HG03442 (cell line): ENCODE measurements around the gene ITCH.
"Not testable (repeated sequence)": the region's sequence is repeated elsewhere in the genome, so short reads cannot be mapped to it uniquely, and the experiment has no call there.

Experiments used
- ATAC-seq: cut with Tn5 transposase; IDR thresholded peaks from one replicate; pipeline ENCODE4 v1.9.1; 2021; ENCODE audit warnings: mild to moderate bottlenecking, moderate library complexity; ENCODE audit not compliant: unreplicated experiment

The ITCH gene

GRCh38 chr20:34497596-34497995 lies 134.5 kb downstream of the ITCH start:
- ATAC-seq: not testable (repeated sequence)

DNA sequence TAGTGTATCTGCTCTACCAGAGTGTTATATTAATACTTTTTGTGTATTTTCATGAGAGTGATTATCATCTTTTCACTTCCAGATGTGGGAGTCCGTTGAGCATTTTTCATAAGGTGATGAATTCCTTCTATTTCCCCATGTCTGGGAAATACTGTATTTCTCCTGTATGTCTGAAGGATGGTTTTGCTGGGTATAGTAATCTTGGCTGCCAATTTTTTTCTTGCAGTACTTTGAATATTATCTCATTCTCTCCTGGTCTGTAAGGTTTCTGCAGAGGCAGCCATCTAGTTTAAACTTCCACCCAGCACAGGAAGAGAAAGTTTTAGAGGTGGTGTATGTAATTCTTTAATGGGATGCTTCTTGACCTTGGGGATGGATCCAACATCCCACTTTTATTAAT lies 137.8 kb downstream of the ITCH start:
- no peak for ATAC-seq

- no peak for ATAC-seq
Observed at GRCh38 chr20:34506480-34506879, 143.4 kb downstream of the ITCH start.

DNA sequence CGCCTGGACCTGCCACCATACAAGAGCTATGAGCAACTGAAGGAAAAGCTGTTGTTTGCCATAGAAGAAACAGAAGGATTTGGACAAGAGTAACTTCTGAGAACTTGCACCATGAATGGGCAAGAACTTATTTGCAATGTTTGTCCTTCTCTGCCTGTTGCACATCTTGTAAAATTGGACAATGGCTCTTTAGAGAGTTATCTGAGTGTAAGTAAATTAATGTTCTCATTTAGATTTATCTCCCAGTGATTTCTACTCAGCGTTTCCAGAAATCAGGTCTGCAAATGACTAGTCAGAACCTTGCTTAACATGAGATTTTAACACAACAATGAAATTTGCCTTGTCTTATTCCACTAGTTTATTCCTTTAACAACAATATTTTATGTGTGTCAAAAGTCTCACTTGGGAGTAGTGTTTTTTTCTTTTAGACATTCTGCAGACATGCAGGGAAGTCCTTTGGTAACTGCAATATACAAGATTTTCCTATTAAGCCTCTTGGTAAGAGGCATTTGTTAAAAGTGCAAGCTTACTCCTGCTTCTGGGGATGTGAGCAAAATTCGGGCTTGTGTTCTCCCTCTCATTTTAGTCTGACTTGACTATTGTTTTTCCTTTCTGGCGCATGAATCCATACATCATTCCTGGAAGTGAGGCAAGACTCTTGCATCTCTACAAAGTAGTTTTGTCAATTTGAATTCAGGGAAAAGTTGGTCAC lies 144.8 kb downstream of the ITCH start:
- ATAC-seq: no peak

- no peak for ATAC-seq
Observed at GRCh38 chr20:34510575-34510974, 147.5 kb downstream of the ITCH start.

GRCh38 chr20:34511891-34512265 lies 148.8 kb downstream of the ITCH start:
- no peak for ATAC-seq

GRCh38 chr20:34512266-34512954 lies 149.3 kb downstream of the ITCH start:
- no peak for ATAC-seq

DNA sequence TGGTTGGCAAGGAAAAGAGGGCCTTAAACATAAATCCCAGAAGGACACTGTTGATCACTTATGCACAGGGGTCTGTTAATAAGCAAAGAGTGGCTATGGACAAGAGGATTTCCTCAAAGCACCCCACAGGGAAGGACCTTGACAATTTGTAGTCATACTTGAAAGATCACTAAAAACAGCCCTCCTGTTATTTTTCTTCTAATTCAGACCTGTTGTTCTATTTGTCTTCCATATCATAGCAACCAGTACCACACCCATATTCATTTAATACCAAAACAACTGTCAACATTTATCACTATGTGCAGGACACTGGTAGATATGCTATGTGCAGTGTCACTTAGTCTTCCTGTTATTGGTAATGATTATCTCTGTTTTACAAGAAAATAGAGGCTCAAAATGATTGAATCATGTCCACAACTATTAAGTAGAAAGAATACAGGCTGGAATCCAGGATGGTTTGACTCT lies 149.9 kb downstream of the ITCH start:
- no peak for ATAC-seq

DNA sequence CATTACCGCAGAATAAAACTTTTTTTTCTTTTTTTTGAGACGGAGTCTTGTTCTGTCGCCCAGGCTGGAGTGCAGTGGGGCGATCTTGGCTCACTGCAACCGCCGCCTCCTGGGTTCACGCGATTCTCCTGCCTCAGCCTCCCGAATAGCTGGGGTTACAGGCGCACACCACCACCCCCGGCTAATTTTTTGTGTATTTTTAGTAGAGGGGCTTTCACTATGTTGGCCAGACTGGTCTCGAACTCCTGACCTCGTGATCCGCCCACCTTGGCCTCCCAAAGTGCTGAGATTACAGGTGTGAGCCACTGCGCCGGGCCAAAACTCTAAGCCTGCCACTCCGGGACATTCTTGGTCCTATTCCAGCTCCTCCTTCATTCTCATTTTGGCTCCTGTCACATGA lies 151.0 kb downstream of the ITCH start:
- ATAC-seq: not testable (repeated sequence)

DNA sequence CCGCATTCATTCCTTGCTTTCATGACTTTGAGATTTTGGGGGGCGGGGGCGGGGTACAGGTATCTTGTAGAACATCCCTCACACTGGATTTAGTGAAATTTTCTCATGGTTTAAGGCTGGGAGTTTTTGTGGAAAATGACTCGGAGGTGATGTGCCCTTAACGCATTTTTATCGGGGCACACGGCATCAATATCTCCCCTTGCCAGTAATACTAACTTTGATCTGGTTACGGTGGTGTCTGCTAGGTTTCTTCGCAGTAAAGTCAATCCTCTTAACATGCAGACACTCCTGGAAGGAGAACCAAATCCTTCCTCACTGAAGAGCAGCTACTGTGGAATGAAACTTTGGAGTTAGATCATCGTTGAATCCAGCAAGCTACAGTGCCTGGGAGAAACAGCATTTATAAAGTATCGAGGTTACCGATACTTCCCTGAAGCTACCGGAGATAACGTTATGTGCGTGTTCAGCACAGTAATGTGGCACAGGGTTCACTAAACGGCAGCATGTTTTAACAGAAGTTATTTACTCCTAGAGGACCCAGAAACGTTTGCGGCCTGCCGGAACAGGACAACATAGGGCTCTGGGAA lies 151.9 kb downstream of the ITCH start:
- no peak for ATAC-seq

DNA sequence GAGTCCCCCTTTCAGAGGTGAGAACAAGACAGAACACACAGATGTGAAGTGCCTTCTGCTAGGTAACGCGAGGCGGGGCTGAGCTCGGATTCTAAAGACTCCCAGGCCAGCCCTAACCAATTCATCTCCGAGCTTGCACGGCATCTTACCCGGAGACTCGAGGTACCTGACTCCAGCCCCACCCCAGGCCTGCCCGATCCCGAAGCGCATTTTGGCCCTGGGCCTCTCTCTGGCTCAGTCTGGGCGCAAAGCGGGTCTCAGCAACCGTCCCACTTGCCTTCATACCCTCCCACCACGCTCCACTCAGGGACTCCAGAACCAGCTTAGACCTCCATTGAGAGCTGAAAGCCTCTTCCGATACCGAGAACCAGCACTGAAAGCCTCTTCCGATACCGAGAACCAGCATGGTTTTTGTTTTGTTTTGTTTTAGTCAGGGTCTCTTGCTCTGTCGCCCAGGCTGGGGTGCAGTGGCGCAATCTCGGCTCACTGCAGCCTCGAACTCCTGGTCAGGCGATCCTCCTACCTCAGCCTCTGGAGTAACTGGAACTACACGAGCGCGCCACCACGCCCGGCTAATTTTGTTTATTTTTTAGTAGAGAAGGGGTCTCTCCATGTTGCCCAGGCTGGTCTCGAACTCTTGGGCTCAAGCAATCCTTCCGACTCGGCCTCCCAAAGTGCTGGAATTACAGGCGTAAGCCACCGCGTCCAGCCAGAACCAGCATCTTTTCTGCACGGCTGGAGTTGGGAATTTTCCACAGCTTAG lies 152.6 kb downstream of the ITCH start:
- peak; percentile 40 for ATAC-seq

DNA sequence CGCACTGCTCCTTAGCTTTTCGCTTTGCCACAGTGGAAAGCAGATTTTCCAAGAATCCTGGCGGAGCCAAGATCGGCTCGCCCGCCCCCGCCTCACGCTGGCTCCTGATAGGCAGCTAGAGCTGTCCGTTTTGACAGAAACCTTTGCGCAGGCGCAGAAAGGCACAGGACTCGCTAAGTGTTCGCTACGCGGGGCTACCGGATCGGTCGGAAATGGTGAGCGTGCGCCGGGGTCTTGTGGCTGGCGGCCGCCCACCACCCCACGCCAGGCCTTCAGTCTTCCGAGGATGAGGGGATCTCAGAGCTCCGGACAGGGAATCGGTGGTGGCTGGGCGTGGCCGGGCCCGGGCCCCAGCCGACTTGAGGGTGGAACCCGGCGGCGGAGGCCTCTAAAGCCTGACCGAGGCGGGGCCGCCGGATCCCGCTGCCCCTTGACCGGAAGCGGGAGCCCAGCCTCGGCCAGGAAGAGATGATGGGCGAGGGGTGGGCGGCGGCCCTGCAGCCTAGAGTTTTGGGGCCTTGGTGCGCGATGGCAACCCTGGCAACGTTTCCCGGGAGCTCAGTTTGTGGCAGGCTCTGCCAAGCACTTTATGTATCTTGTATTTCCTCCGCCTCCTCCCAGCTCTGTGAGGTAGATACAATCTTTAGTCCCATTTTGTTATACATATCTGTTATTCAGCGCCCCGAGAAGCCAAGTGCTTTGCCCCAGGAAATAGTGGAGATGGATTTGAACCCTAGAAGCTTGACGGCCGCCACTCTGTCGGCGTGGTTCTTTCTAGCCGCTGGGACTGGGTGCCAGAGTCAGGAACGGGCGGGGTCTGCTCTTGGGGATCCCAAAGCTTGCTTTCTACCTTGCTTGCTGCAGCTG lies 153.4 kb downstream of the ITCH start, which contains the start of gene DYNLRB1:
DYNLRB1 (plus strand) TSS at position 176 of the 867 bp plus-strand sequence; CDS start at position 213, 37 bp downstream.
- ATAC-seq: peak; percentile 64

DNA sequence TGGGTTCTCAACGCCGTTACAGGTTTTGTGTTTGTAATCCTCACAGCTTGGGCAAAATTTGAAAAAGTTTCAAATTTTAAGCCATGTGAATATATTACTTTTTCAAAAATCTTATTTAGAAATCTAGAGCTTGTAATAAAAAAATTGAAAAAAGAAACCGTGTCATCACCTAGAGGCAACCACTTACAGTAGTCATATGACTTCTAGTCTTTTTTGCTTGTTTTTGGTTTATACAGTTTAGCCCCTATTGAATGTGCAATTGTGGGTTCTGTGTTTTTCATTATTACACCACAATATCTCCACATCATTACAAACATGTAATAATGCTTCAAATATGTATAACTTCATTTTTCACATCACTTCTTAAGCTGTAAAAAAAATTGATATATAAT lies 154.0 kb downstream of the ITCH start:
- no peak for ATAC-seq

DNA sequence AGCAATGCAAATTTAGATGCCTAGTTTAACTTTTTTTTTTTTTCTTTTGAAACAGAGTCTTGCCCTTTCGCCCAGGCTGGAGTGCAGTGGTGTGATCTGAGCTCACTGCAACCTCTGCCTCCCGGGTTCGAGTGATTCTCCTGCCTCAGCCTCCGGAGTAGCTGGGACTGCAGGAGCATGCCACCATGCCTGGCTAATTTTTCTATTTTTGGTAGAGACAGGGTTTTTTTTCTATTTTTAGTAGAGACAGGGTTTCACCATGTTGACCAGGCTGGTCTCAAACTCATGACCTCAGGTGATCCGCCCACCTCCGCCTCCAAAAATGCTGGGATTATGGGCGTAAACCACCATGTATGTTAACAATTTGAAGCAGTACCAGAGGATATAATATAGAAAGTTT lies 155.8 kb downstream of the ITCH start:
- ATAC-seq: not testable (repeated sequence)

GRCh38 chr20:34519841-34520240 lies 156.8 kb downstream of the ITCH start:
- ATAC-seq: not testable (repeated sequence)

DNA sequence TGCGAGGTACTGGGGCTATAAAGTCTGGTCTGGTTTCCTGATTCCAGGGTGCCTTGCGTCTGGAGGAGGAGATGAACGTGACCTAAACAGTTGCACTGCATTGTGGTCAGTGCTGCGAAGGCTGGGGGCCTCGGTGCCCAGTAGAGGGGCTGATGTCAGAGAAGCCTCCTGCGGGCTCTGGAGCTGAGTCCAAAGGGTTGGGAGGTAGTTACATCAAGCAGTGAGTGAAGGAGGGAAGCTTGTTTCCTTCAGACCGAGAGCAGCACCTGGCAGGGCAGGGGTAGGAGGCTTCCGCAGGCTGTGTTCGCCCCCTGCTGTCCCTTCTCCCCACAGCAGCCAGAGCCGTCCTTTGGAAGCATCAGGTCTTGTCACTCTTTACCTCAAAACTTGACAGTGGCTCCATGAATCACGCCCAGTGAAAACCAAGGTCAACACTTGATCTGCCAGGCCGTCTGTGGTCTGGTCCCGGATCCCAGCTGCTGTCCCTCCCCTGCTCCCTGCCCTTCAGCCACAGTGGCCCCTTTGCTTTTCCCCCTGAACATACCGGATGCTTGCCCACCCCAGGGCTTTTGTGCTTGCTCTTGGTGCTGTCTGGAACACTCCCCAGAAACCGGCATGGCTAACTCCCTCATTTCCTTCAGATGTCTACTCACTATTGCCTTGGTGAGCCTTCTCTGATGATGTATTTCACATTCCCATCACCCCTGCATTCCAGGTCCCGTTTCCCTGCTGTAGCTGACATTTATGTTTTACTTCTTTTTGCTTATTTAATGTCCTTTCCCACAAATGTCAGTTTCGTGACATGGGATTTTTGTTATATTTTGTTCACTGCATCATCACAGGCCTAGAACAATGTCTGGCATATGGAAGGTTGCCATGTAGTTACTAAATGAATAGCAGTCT lies 160.1 kb downstream of the ITCH start:
- ATAC-seq: no peak

DNA sequence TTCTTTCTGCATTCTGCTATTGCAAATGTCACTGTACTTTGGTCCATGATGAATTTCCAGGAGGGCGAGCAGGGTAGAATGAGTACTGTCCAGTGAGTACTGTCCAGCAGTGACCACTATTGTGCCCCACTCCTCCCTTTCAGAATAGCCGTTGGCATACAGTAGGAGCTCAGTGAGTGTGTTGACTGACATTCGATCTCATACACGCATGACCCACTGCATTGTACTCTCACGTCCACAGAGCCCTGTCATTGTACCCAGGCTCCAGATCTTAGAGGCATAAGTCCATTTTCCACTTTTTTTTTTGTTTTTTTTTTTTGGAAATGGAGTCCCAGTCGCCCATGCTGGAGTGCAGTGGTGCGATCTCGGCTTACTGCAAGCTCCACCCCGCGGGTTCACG lies 161.4 kb downstream of the ITCH start:
- ATAC-seq: no peak

DNA sequence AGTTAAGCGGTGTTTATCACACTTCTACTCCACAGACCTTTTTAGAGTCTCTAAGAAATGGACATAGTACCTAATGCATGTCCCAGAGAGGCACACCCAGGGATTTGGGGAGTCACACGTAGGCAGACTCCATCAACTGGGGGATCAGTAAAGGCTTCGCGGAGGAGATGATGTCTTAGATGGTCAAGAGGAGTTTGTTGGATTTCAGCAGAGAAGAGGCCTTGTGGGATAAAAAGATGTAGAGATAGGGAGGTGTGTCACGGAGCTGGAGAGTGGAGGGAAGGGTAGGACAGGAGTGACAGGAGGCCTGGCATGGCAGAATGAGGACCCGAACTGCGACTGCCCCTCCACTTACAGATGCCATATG lies 162.3 kb downstream of the ITCH start:
- no peak for ATAC-seq

DNA sequence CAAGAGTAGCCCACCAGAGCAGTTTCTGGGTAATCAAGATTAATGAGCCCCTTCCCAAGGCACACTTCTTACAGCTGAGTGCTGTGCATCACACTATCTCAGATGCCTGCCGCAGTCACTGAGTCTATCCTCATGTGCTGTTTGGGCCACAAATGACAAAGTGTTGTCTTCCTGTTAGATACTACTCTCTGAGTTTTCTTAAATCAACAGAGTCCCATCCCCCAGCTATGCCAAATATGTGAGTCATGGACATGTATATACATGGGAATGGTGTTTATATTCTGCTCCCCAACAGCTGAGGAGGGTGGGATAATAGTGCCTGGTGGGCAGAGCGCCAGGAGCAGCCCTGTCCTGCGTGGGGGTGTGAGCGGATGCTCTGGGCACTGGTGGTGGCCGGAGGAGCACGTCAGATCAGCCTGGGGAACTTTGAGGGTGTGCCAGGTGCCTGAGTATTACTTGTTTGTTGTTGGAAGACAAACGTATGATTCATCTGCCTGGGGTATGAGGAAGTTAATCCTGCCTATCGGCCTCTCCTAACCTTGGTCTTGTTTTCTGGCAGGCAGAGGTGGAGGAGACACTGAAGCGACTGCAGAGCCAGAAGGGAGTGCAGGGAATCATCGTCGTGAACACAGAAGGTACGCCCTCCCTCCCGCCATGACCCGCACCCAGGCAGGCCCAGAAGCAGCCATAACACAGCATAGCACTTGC lies 162.8 kb downstream of the ITCH start:
- ATAC-seq: no peak
